Karpas-422 (cell line): ENCODE measurements around the gene DYNLT5. TPM values are rescaled to one million over a fixed set of nuclear protein-coding genes. Genes with fewer than 3 reads are reported as not detected.
A peak's percentile ranks its signal among the peaks of the same experiment; 100 is the strongest.

Experiments used
- DNase-seq: peaks from one replicate; pipeline ENCODE4 v3.0.0-alpha.2; 2015
- H2AFZ ChIP-seq: fragments of 200-600 bp; sonication (generic); 2 replicates; pipeline ENCODE4 v1.6.1; 2014; ENCODE audit warnings: antibody characterized with exemption, low read length, mixed read lengths
- H3K27ac ChIP-seq: fragments of 200-600 bp; sonication (generic); 2 replicates; pipeline ENCODE4 v1.5.1; 2014; ENCODE audit warnings: mild to moderate bottlenecking, low read length, moderate library complexity
- H3K27me3 ChIP-seq: fragments of 200-600 bp; sonication (generic); 2 replicates; pipeline ENCODE4 v1.6.1; 2014; ENCODE audit warnings: low read length, mixed read lengths
- H3K36me3 ChIP-seq: fragments of 200-600 bp; sonication (generic); 2 replicates; pipeline ENCODE4 v1.6.1; 2014; ENCODE audit warnings: low read length, mixed read lengths; ENCODE audit not compliant: insufficient read depth
- H3K4me1 ChIP-seq: fragments of 200-600 bp; sonication (generic); 2 replicates; pipeline ENCODE4 v1.6.1; 2014; ENCODE audit warnings: mild to moderate bottlenecking, low read length, mixed read lengths
- H3K4me2 ChIP-seq: fragments of 200-600 bp; sonication (generic); 2 replicates; pipeline ENCODE4 v1.6.1; 2014; ENCODE audit warnings: low read length, low read depth, mild to moderate bottlenecking; ENCODE audit not compliant: poor library complexity, severe bottlenecking
- H3K4me3 ChIP-seq: fragments of 200-600 bp; sonication (generic); 2 replicates; pipeline ENCODE4 v1.5.1; 2014; ENCODE audit warnings: mild to moderate bottlenecking, antibody characterized with exemption, low read length, mixed read lengths
- H3K79me2 ChIP-seq: fragments of 200-600 bp; sonication (generic); 2 replicates; pipeline ENCODE4 v1.6.1; 2014; ENCODE audit warnings: mild to moderate bottlenecking, low read length, mixed read lengths
- H3K9ac ChIP-seq: fragments of 200-600 bp; sonication (generic); 2 replicates; pipeline ENCODE4 v1.6.0; 2014; ENCODE audit warnings: low read length
- H3K9me2 ChIP-seq: fragments of 200-600 bp; sonication (generic), shearing (Covaris generic); replicated peaks from 2 replicates; pipeline ENCODE4 v1.6.0; 2014; ENCODE audit warnings: mild to moderate bottlenecking, low read length, moderate library complexity; ENCODE audit not compliant: insufficient read depth
- H3K9me3 ChIP-seq: fragments of 300-700, 200-600 bp; sonication (generic); 2 replicates; pipeline ENCODE4 v1.6.1; 2014; ENCODE audit warnings: low read length, mixed read lengths
- H4K20me1 ChIP-seq: fragments of 200-600 bp; sonication (generic); 2 replicates; pipeline ENCODE4 v1.6.1; 2014; ENCODE audit warnings: mild to moderate bottlenecking, antibody characterized with exemption, low read length, low read depth; ENCODE audit not compliant: insufficient read depth
- total RNA-seq: library from RNA; depleted of rRNA; stranded (reverse); fragments of >200 nt; shearing (Covaris generic); gene quantifications from 2 replicates; pipeline ENCODE4 v1.2.3, GENCODE V29; 2014; ENCODE audit warnings: low replicate concordance

DYNLT5 gene
- total RNA-seq, 1 experiment from 2014 or later: not detected

GRCh38 chr1:66737836-66738235 lies 14.4 kb upstream of the DYNLT5 start:
- Histone ChIP-seq H3K9me2 (no peaks in the 10 kb centered on the region), H4K20me1 (no peaks in the 10 kb centered on the region), H2AFZ (no peak overlapping the region)

GRCh38 chr1:66739401-66740157 lies 12.7 kb upstream of the DYNLT5 start:
- peaks cover 5% of the 10 kb centered on the region; the same call in 1 of the 2 replicates for H3K4me1 ChIP-seq
- no peak overlapping the region for H2AFZ ChIP-seq
- H3K27ac ChIP-seq: no peak overlapping the region
- H3K79me2 ChIP-seq: no peaks in the 10 kb centered on the region
- no peaks in the 10 kb centered on the region for H3K27me3 ChIP-seq
- H3K4me3 ChIP-seq: no peak overlapping the region
- H3K9me3 ChIP-seq: no peaks in the 10 kb centered on the region
- no peak overlapping the region for H3K4me2 ChIP-seq
- H4K20me1 ChIP-seq: no peaks in the 10 kb centered on the region
- no peaks in the 10 kb centered on the region for H3K9me2 ChIP-seq
- no peaks in the 10 kb centered on the region for H3K36me3 ChIP-seq
- H3K9ac ChIP-seq: no peak overlapping the region
- no peak for DNase-seq

More at GRCh38 chr1:66737836-66738235, 14.4 kb upstream of the DYNLT5 start:
- Histone ChIP-seq H3K4me3 (no peak overlapping the region), H3K9me3 (no peaks in the 10 kb centered on the region), H3K4me2 (no peak overlapping the region), H3K36me3 (no peaks in the 10 kb centered on the region), H3K27me3 (no peaks in the 10 kb centered on the region), H3K27ac (no peak overlapping the region), H3K9ac (no peak overlapping the region), H3K4me1 (peaks cover 9% of the 10 kb centered on the region; the same call in 1 of the 2 replicates), H3K79me2 (no peaks in the 10 kb centered on the region)
- no peak for DNase-seq

GRCh38 chr1:66745451-66745850 lies 6.8 kb upstream of the DYNLT5 start:
- Histone ChIP-seq H3K36me3 (no peaks in the 10 kb centered on the region), H3K79me2 (no peaks in the 10 kb centered on the region), H3K4me3 (no peak overlapping the region), H3K9ac (no peak overlapping the region), H3K9me2 (no peaks in the 10 kb centered on the region), H3K27me3 (no peaks in the 10 kb centered on the region), H3K4me1 (no peaks in the 10 kb centered on the region), H4K20me1 (no peaks in the 10 kb centered on the region), H3K9me3 (no peaks in the 10 kb centered on the region), H2AFZ (no peak overlapping the region), H3K27ac (no peak overlapping the region), H3K4me2 (no peak overlapping the region)
- no peak for DNase-seq

- H3K4me1 ChIP-seq: no peaks in the 10 kb centered on the region
- no peak overlapping the region for H2AFZ ChIP-seq
- no peaks in the 10 kb centered on the region for H3K36me3 ChIP-seq
- no peaks in the 10 kb centered on the region for H3K9me2 ChIP-seq
- no peaks in the 10 kb centered on the region for H3K79me2 ChIP-seq
- H3K9ac ChIP-seq: no peak overlapping the region
- no peaks in the 10 kb centered on the region for H3K27me3 ChIP-seq
- no peak overlapping the region for H3K27ac ChIP-seq
- no peaks in the 10 kb centered on the region for H3K9me3 ChIP-seq
- H4K20me1 ChIP-seq: no peaks in the 10 kb centered on the region
- no peak for DNase-seq
- H3K4me2 ChIP-seq: no peak overlapping the region
- H3K4me3 ChIP-seq: no peak overlapping the region
Measured at GRCh38 chr1:66747501-66747900, 4.8 kb upstream of the DYNLT5 start.

GRCh38 chr1:66750577-66750976 lies 1.7 kb upstream of the DYNLT5 start:
- DNase-seq: no peak
- Histone ChIP-seq H3K9me2 (no peaks in the 10 kb centered on the region), H4K20me1 (no peaks in the 10 kb centered on the region), H3K27ac (no peak overlapping the region), H3K4me2 (no peak overlapping the region), H3K9me3 (no peaks in the 10 kb centered on the region), H3K9ac (no peak overlapping the region), H3K4me3 (no peak overlapping the region), H3K79me2 (no peaks in the 10 kb centered on the region), H3K4me1 (no peaks in the 10 kb centered on the region), H3K27me3 (no peaks in the 10 kb centered on the region), H2AFZ (no peak overlapping the region), H3K36me3 (no peaks in the 10 kb centered on the region)

- H2AFZ ChIP-seq: no peak overlapping the region
- no peaks in the 10 kb centered on the region for H3K4me1 ChIP-seq
- H3K4me2 ChIP-seq: no peak overlapping the region
- no peak overlapping the region for H3K27ac ChIP-seq
- no peaks in the 10 kb centered on the region for H3K27me3 ChIP-seq
- H4K20me1 ChIP-seq: no peaks in the 10 kb centered on the region
- H3K36me3 ChIP-seq: no peaks in the 10 kb centered on the region
- no peaks in the 10 kb centered on the region for H3K9me2 ChIP-seq
- H3K9me3 ChIP-seq: no peaks in the 10 kb centered on the region
- H3K9ac ChIP-seq: no peak overlapping the region
- H3K4me3 ChIP-seq: no peak overlapping the region
- no peak for DNase-seq
- no peaks in the 10 kb centered on the region for H3K79me2 ChIP-seq
Measured at GRCh38 chr1:66751160-66751559, 1.1 kb upstream of the DYNLT5 start.

- Histone ChIP-seq H3K36me3 (no peaks in the 10 kb centered on the region), H3K9me2 (no peaks in the 10 kb centered on the region), H3K4me2 (no peak overlapping the region), H3K4me1 (peaks cover 6% of the 10 kb centered on the region), H3K9ac (no peak overlapping the region), H3K4me3 (no peak overlapping the region), H3K79me2 (no peaks in the 10 kb centered on the region), H4K20me1 (no peaks in the 10 kb centered on the region), H3K27ac (no peak overlapping the region), H2AFZ (no peak overlapping the region), H3K27me3 (no peaks in the 10 kb centered on the region), H3K9me3 (no peaks in the 10 kb centered on the region)
- no peak for DNase-seq
Measured at GRCh38 chr1:66752671-66753371, 562 bp downstream of the DYNLT5 start.

GRCh38 chr1:66757722-66758240 lies 5.5 kb downstream of the DYNLT5 start:
- Histone ChIP-seq H3K9me2 (no peaks in the 10 kb centered on the region), H3K36me3 (no peaks in the 10 kb centered on the region), H4K20me1 (no peaks in the 10 kb centered on the region), H3K27ac (no peak overlapping the region), H2AFZ (no peak overlapping the region; the same call in 1 of the 2 replicates), H3K27me3 (no peaks in the 10 kb centered on the region), H3K4me1 (peaks cover 15% of the 10 kb centered on the region), H3K9me3 (no peaks in the 10 kb centered on the region), H3K79me2 (no peaks in the 10 kb centered on the region), H3K4me3 (no peak overlapping the region), H3K9ac (0 out of 2 replicates have a peak overlapping the region, but pooled peaks have one; percentile 15), H3K4me2 (peak overlapping the region; percentile 55)
- DNase-seq: no peak
